Non-pigmented ciliary epithelial cell (primary cell): Measurements from ENCODE around the gene TLE7.

Experiments
- DNase-seq: peaks from one replicate; pipeline ENCODE4 v3.0.0-alpha.2; 2010; ENCODE audit warnings: low read depth

TLE7 gene

GRCh38 chr16:71412270-71413160, 29.3 kb downstream of the TLE7 start:
- DNase-seq = peak; percentile 26

GRCh38 chr16:71410146-71410545, 31.7 kb downstream of the TLE7 start:
- no peak for DNase-seq

GRCh38 chr16:71409011-71409775, 32.7 kb downstream of the TLE7 start:
- DNase-seq = no peak

- DNase-seq = no peak
Observed at GRCh38 chr16:71408536-71408935, 33.3 kb downstream of the TLE7 start.

GRCh38 chr16:71407731-71408130, 34.1 kb downstream of the TLE7 start:
- DNase-seq = no peak

GRCh38 chr16:71406724-71407123, 35.1 kb downstream of the TLE7 start:
- DNase-seq = no peak

- DNase-seq = no peak
Observed at GRCh38 chr16:71406316-71406715, 35.5 kb downstream of the TLE7 start.

- DNase-seq = no peak
Observed at GRCh38 chr16:71404364-71404763, 37.5 kb downstream of the TLE7 start.

- no peak for DNase-seq
Observed at GRCh38 chr16:71402674-71403073, 39.2 kb downstream of the TLE7 start.

GRCh38 chr16:71402007-71402406, 39.8 kb downstream of the TLE7 start:
- DNase-seq = no peak

GRCh38 chr16:71399801-71400563, 41.9 kb downstream of the TLE7 start:
- DNase-seq = no peak

GRCh38 chr16:71396594-71396993, 45.3 kb downstream of the TLE7 start:
- DNase-seq = no peak

GRCh38 chr16:71389330-71389729, 52.5 kb downstream of the TLE7 start:
- DNase-seq = no peak

GRCh38 chr16:71387045-71387871, 54.6 kb downstream of the TLE7 start:
- DNase-seq = no peak

- DNase-seq = no peak
Observed at GRCh38 chr16:71384073-71384724, 57.7 kb downstream of the TLE7 start.

GRCh38 chr16:71383054-71383773, 58.6 kb downstream of the TLE7 start:
- no peak for DNase-seq

GRCh38 chr16:71380831-71381230, 61.0 kb downstream of the TLE7 start:
- DNase-seq = no peak
